HepG2 (cell line): Measurements from ENCODE around the gene GDPD5. TPM values are rescaled to one million over a fixed set of nuclear protein-coding genes. Genes with fewer than 3 reads are reported as not detected.

Experiments used
- CTCF ChIP-seq: sonication (generic); formaldehyde crosslinking; IDR thresholded peaks from 2 replicates; pipeline ENCODE4 v1.5.0; 2020; ENCODE audit warnings: mild to moderate bottlenecking, missing genetic modification reagents, moderate library complexity
- ETV6 ChIP-seq: sonication (generic); formaldehyde crosslinking; conservative IDR thresholded peaks from 2 replicates; pipeline ENCODE4 v1.4.0; 2020; ENCODE audit warnings: missing genetic modification reagents
- FOXK2 ChIP-seq: fragments of 450-650 bp; IDR thresholded peaks from 2 replicates; pipeline ENCODE4 v1.6.1; 2016
- GATAD2A ChIP-seq: IDR thresholded peaks from 2 replicates; pipeline ENCODE4 v1.6.1; 2016
- HDAC2 ChIP-seq: sonication (generic); formaldehyde crosslinking; IDR thresholded peaks from 2 replicates; pipeline ENCODE4 v1.4.0; 2020; ENCODE audit warnings: missing genetic modification reagents
- HNRNPLL ChIP-seq: fragments of 200-400 bp; formaldehyde crosslinking; IDR thresholded peaks from 2 replicates; pipeline ENCODE4 v1.6.1; 2017; ENCODE audit warnings: mild to moderate bottlenecking, low read depth, low read length; ENCODE audit not compliant: poor library complexity, severe bottlenecking
- NBN ChIP-seq: fragments of 450-650 bp; conservative IDR thresholded peaks from 2 replicates; pipeline ENCODE4 v1.6.1; 2017
- NFE2 ChIP-seq: sonication (generic); formaldehyde crosslinking; IDR thresholded peaks from 2 replicates; pipeline ENCODE4 v1.4.0; 2020; ENCODE audit warnings: missing genetic modification reagents
- NFE2L1 ChIP-seq: sonication (generic); formaldehyde crosslinking; IDR thresholded peaks from 2 replicates; pipeline ENCODE4 v1.4.0; 2020; ENCODE audit warnings: missing genetic modification reagents, mild to moderate bottlenecking, borderline replicate concordance
- PHF20 ChIP-seq: sonication (generic); formaldehyde crosslinking; IDR thresholded peaks from 2 replicates; pipeline ENCODE4 v1.5.0; 2020; ENCODE audit warnings: mild to moderate bottlenecking, missing genetic modification reagents
- POLR2A ChIP-seq, 2 experiments: IDR thresholded peaks; 2 replicates each; pipeline ENCODE4 v1.6.1; 2011; ENCODE audit warnings: low read depth in 2 of 2, low read length in 2 of 2, mild to moderate bottlenecking in 1 of 2, moderate library complexity in 1 of 2; ENCODE audit not compliant: insufficient read depth in 1 of 2
- TAF1 ChIP-seq: sonication (generic); formaldehyde crosslinking; IDR thresholded peaks from 2 replicates; pipeline ENCODE4 v1.4.0; 2020; ENCODE audit warnings: missing genetic modification reagents
- TP53 ChIP-seq: sonication (generic); formaldehyde crosslinking; conservative IDR thresholded peaks from 2 replicates; pipeline ENCODE4 v1.4.0; 2020; ENCODE audit warnings: missing genetic modification reagents
- ZBED4 ChIP-seq: sonication (generic); formaldehyde crosslinking; IDR thresholded peaks from 2 replicates; pipeline ENCODE4 v1.4.0; 2020; ENCODE audit warnings: missing genetic modification reagents, borderline replicate concordance
- ZBTB7B ChIP-seq: sonication (generic); formaldehyde crosslinking; IDR thresholded peaks from 2 replicates; pipeline ENCODE4 v1.4.0; 2020; ENCODE audit warnings: missing genetic modification reagents
- ZMAT5 ChIP-seq: sonication (generic); formaldehyde crosslinking; IDR thresholded peaks from 2 replicates; pipeline ENCODE4 v1.5.0; 2020; ENCODE audit warnings: mild to moderate bottlenecking, low read depth, missing genetic modification reagents, borderline replicate concordance
- ZNF225 ChIP-seq: sonication (generic); formaldehyde crosslinking; IDR thresholded peaks from 2 replicates; pipeline ENCODE4 v1.4.0; 2020; ENCODE audit warnings: mild to moderate bottlenecking, missing genetic modification reagents
- ZNF263 ChIP-seq: sonication (generic); formaldehyde crosslinking; IDR thresholded peaks from 2 replicates; pipeline ENCODE4 v1.4.0; 2020; ENCODE audit warnings: missing genetic modification reagents
- ZNF556 ChIP-seq: sonication (generic); formaldehyde crosslinking; IDR thresholded peaks from 2 replicates; pipeline ENCODE4 v1.4.0; 2020; ENCODE audit warnings: mild to moderate bottlenecking, missing genetic modification reagents, borderline replicate concordance
- ZNF569 ChIP-seq: sonication (generic); formaldehyde crosslinking; IDR thresholded peaks from 2 replicates; pipeline ENCODE4 v1.5.0; 2020; ENCODE audit warnings: mild to moderate bottlenecking, missing genetic modification reagents, moderate library complexity, borderline replicate concordance
- ZNF781 ChIP-seq: sonication (generic); formaldehyde crosslinking; IDR thresholded peaks from 2 replicates; pipeline ENCODE4 v1.5.1; 2020; ENCODE audit warnings: borderline replicate concordance, mild to moderate bottlenecking, missing genetic modification reagents; ENCODE audit errors: not compliant biosample characterization
- ZNF841 ChIP-seq: sonication (generic); formaldehyde crosslinking; IDR thresholded peaks from 2 replicates; pipeline ENCODE4 v1.8.1; 2023; ENCODE audit warnings: missing genetic modification reagents, borderline replicate concordance
- ZSCAN12 ChIP-seq: sonication (generic); formaldehyde crosslinking; IDR thresholded peaks from 2 replicates; pipeline ENCODE4 v1.9.0; 2021; ENCODE audit warnings: mild to moderate bottlenecking, missing genetic modification reagents
- polyA plus RNA-seq, 8 experiments: library from polyadenylated mRNA; depleted of rRNA in 3 of 8; stranded (reverse) in 7 of 8; unstranded in 1 of 8; fragments of >200 nt; fragmentation: Illumina TruSeq in 4 of 8; extraction: Trizol in 4 of 8; gene quantifications; 2 replicates each; pipeline versions ENCODE4 v1.2.1 to v1.2.3, GENCODE V29; 2011 to 2016; ENCODE audit warnings: low read depth in 4 of 8, missing spikeins in 1 of 8, mixed read lengths in 1 of 8; ENCODE audit not compliant: insufficient read depth in 1 of 8
- total RNA-seq, 5 experiments: library from RNA; depleted of rRNA; stranded (reverse); fragments of >200 nt; fragmentation: Illumina TruSeq; extraction: Trizol; gene quantifications; 2 replicates each; pipeline ENCODE4 v1.2.3, GENCODE V29; 2016; ENCODE audit warnings: low read depth in 1 of 5
- TF ChIP-seq, protein P1 (sequence below): sonication (generic); formaldehyde crosslinking; IDR thresholded peaks from 2 replicates; pipeline ENCODE4 v1.4.0; 2020; ENCODE audit warnings: missing genetic modification reagents, low read depth, mild to moderate bottlenecking, borderline replicate concordance

GDPD5 gene
- total and polyA plus RNA-seq, 2 of the 13 experiments (the other 11 are each of a cell fraction or from before 2014, with no cell fraction given) = 55.0 to 67.5 TPM

DNA sequence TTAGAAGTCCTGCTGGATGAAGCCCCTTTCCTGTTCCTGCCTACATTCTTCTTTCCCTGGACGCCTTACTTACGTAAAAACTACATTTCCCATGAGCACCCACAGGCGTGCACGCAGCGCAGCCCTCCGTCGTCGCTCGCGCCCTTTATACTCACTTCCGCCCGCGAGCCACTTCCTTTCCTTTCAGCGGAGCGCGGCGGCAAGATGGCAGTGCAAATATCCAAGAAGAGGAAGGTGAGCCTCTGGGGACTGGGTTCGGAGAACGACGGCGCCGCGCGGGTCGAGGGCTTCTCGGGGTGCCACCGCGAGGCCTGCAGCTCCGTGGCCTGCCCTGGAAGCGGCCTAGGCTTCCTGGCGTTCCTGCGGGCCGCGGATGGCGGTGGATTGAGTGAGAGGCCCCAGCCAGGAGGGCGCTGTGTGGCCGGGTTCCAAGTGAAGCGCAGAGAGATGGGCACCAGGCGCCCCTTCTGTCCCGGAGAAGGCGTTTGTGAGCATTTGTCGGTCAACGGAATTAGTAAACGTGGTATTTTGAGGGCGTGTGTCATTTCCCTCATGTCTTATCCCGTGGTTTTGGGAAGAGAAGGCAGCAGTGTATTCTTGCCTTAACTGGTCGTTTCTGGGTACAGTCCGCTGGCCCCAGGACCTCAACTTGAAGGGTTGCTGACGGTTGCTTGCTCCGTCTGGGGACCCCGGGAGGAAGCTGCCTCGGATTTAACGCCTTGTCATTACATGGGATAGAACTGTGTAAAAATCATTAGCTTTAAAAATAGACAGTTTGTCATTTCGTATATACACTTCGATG is 126.2 kb downstream of the GDPD5 start, which contains the start of gene RPS3 (continued):
- peak; percentile 95 for TF ChIP-seq ZNF781
- TF ChIP-seq ZNF556 (CRISPR knock-in tag) = peak; percentile 72; the same call in 1 of the 2 replicates
- TF ChIP-seq ZNF225 = peak; percentile 94; the same call in 1 of the 2 replicates
- TF ChIP-seq GATAD2A (CRISPR knock-in tag) = peak; percentile 58
- TF ChIP-seq ETV6 (CRISPR knock-in tag) = peak; percentile 87; the same call in 1 of the 2 replicates
- TF ChIP-seq CTCF (CRISPR knock-in tag) = peak; percentile 65
- TF ChIP-seq ZNF841 (CRISPR knock-in tag) = peak; percentile 62; the same call in 1 of the 2 replicates
- TF ChIP-seq NBN = no peak
- peak; percentile 88 for TF ChIP-seq PHF20 (CRISPR knock-in tag)
- 0 out of 2 replicates have a peak, but pooled peaks have one; percentile 61 for TF ChIP-seq ZNF569 (CRISPR knock-in tag)
- peak; percentile 100 for TF ChIP-seq TAF1 (CRISPR knock-in tag)
- no peak; the same call in 1 of the 2 replicates for TF ChIP-seq ZBED4 (CRISPR knock-in tag)
- peak; percentile 42; the same call in 1 of the 2 replicates for TF ChIP-seq ZNF263 (CRISPR knock-in tag)
- peak; percentile 84; the same call in 1 of the 2 replicates for TF ChIP-seq NFE2L1 (CRISPR knock-in tag)
- no peak for TF ChIP-seq ZMAT5 (CRISPR knock-in tag)
- TF ChIP-seq POLR2A (IDR thresholded peaks at IDR 0.05; ENCODE audit: insufficient read depth in 1 of 2, low read depth in 2 of 2, low read length in 2 of 2) = peak; percentile 98 to 99
- TF ChIP-seq FOXK2 = no peak
- 0 out of 2 replicates have a peak, but pooled peaks have one; percentile 32 for TF ChIP-seq ZBTB7B (CRISPR knock-in tag)
- TF ChIP-seq NFE2 (CRISPR knock-in tag) = no peak
- TF ChIP-seq TP53 (CRISPR knock-in tag) = peak; percentile 79
- TF ChIP-seq HDAC2 = peak; percentile 62
- TF ChIP-seq, protein P1, sequence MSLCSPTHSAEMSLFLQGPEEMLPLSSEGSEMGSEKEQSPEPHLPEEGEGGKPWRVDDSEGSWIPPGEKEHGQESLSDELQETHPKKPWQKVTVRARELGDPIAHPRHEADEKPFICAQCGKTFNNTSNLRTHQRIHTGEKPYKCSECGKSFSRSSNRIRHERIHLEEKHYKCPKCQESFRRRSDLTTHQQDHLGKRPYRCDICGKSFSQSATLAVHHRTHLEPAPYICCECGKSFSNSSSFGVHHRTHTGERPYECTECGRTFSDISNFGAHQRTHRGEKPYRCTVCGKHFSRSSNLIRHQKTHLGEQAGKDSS (CRISPR knock-in tag) = peak; percentile 84
- TF ChIP-seq ZSCAN12 (CRISPR knock-in tag) = no peak
- peak; percentile 74 for TF ChIP-seq HNRNPLL
